BE2C (cell line): ENCODE results near the gene ZBTB16.

Experiments
- DNase-seq: peaks from one replicate; pipeline ENCODE4 v3.0.0-alpha.2; 2020
- H3K27me3 ChIP-seq: fragments of 250-450 bp; sonication (Bioruptor Pico); 2 replicates; pipeline ENCODE4 v1.5.1; 2020; ENCODE audit warnings: mild to moderate bottlenecking
- H3K36me3 ChIP-seq: fragments of 250-450 bp; sonication (Bioruptor Pico); 2 replicates; pipeline ENCODE4 v1.5.1; 2020; ENCODE audit warnings: mild to moderate bottlenecking
- H3K4me1 ChIP-seq: fragments of 250-450 bp; sonication (Bioruptor Pico); 2 replicates; pipeline ENCODE4 v1.5.1; 2020
- H3K4me3 ChIP-seq: 2 replicates; pipeline ENCODE4 v1.5.1; 2011; ENCODE audit warnings: low read depth, low read length
- H3K9me3 ChIP-seq: fragments of 250-450 bp; sonication (Bioruptor Pico); 2 replicates; pipeline ENCODE4 v1.5.1; 2020
- CTCF ChIP-seq: IDR thresholded peaks from 2 replicates; pipeline ENCODE4 v1.5.1; 2012; ENCODE audit warnings: mild to moderate bottlenecking, low read depth, low read length

ZBTB16 gene

DNA sequence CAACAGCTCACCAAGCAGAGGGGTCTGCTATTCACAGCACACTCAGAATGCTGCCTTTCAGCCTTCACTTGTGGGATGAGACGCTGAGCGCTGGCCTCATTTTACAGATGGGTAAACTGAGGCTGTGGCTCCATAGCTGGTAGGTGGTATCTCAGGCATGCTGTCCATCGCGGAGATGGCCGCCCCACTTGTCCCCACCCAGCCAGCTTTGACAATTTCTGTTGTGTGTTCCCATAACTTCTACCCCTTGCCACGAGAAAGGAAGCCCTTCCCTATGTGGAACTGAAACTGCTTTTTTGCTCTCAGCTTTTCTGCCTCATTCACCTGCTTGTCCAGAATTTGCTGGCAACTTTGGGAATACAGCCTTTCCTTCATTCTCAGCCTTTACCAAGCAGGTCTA, 200.6 kb downstream of the ZBTB16 start:
- Histone ChIP-seq H3K36me3 (no peaks in the 10 kb centered on the region), H3K27me3 (peaks cover 9% of the 10 kb centered on the region), H3K4me1 (peaks cover 6% of the 10 kb centered on the region; the same call in 1 of the 2 replicates), H3K9me3 (no peaks in the 10 kb centered on the region), H3K4me3 (no peak overlapping the region)
- TF ChIP-seq CTCF, result no peak
- no peak for DNase-seq

- Histone ChIP-seq H3K27me3 (peaks cover 9% of the 10 kb centered on the region), H3K36me3 (no peaks in the 10 kb centered on the region), H3K4me3 (no peak overlapping the region), H3K9me3 (no peaks in the 10 kb centered on the region), H3K4me1 (peaks cover 6% of the 10 kb centered on the region; the same call in 1 of the 2 replicates)
- no peak for TF ChIP-seq CTCF
- no peak for DNase-seq
These were observed 201.0 kb downstream of the ZBTB16 start for GRCh38 chr11:114260483-114260882.

GRCh38 chr11:114261791-114262190, 202.3 kb downstream of the ZBTB16 start:
- DNase-seq, result no peak
- Histone ChIP-seq H3K27me3 (peaks cover 9% of the 10 kb centered on the region), H3K4me1 (peaks cover 6% of the 10 kb centered on the region; the same call in 1 of the 2 replicates), H3K4me3 (no peak overlapping the region), H3K9me3 (no peaks in the 10 kb centered on the region), H3K36me3 (no peaks in the 10 kb centered on the region)
- no peak for TF ChIP-seq CTCF

- H3K4me1 ChIP-seq, result peaks cover 3% of the 10 kb centered on the region; the same call in 1 of the 2 replicates
- no peak overlapping the region for H3K4me3 ChIP-seq
- DNase-seq, result peak; percentile 62
- no peaks in the 10 kb centered on the region for H3K36me3 ChIP-seq
- H3K9me3 ChIP-seq, result no peaks in the 10 kb centered on the region
- peaks cover 9% of the 10 kb centered on the region for H3K27me3 ChIP-seq
- TF ChIP-seq CTCF, result peak; percentile 92
These were observed 203.4 kb downstream of the ZBTB16 start for GRCh38 chr11:114262681-114263512.

DNA sequence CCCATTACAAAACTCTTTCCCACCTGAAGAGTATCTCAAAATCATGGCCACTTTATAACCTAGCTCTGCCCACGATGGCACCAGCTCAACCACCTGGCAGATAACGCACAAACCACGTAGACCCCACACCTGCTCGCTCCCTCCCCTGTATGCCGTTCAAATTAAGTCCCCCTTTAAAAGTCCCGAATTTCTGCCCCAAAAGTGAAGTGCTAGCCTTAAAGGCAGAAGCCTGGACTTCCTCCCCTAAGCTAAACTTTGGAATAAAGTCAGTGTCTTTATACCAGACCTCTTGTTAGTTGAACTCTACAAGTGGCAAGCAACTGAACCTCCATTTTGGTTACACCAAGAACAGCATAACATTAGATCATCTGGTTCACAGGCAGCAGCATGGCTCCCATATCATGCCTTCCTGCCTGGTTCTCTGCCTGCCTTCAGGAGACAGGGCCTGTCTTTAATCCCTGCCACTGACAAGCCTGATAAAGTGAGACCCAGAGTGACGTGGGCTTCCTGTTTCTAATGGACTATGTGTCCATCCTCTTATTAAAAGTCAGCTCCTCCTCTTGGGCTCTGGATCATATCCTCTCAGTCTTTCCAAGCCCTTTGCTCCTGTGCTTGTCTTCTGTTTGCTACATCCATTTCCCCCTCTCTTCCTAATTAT, 204.1 kb downstream of the ZBTB16 start:
- H3K4me3 ChIP-seq, result no peak overlapping the region
- H3K9me3 ChIP-seq, result no peaks in the 10 kb centered on the region
- H3K4me1 ChIP-seq, result no peaks in the 10 kb centered on the region
- no peaks in the 10 kb centered on the region for H3K36me3 ChIP-seq
- no peak for TF ChIP-seq CTCF
- no peak for DNase-seq
- peaks cover 9% of the 10 kb centered on the region for H3K27me3 ChIP-seq

DNA sequence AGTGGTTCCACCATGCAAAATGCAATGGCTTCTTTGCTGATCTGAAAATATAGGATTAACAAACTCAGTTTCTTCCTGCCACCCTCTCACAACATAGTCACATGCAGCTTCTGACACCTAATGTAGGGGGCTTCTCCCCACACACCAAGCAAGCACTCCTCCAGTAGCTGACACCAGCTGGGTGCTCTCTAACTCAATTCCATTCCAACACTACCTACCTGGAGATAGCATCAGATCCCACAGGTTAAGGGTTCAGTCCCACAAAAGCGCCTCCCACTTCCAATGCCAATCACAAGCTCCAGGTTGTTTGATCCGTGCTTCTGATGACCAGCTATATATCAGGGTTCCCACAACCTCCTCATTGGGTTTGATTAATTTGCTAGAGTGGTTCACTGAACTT, 204.9 kb downstream of the ZBTB16 start:
- Histone ChIP-seq H3K4me1 (no peaks in the 10 kb centered on the region), H3K36me3 (no peaks in the 10 kb centered on the region), H3K9me3 (no peaks in the 10 kb centered on the region), H3K27me3 (peaks cover 9% of the 10 kb centered on the region), H3K4me3 (no peak overlapping the region)
- DNase-seq, result no peak
- TF ChIP-seq CTCF, result no peak
